CD14-positive monocyte (primary cell): ENCODE data around the gene GRIA3. TPM values are rescaled to one million over a fixed set of nuclear protein-coding genes. Genes with fewer than 3 reads are reported as not detected.

Source experiments
- DNase-seq, 3 donors: peaks; one replicate each; pipeline ENCODE4 v3.0.0-alpha.2; 2011 to 2022
- H2AFZ ChIP-seq: 2 replicates; pipeline ENCODE4 v1.6.0; 2012; ENCODE audit warnings: mild to moderate bottlenecking, low read depth, low read length, inconsistent platforms; ENCODE audit not compliant: insufficient read depth, poor library complexity, severe bottlenecking
- H3K27ac ChIP-seq, 2 donors: 1 replicate in 1 of 2; 2 replicates in 1 of 2; pipeline ENCODE4 v1.5.1; 2012 to 2013; ENCODE audit warnings: low read length in 2 of 2, control low read depth in 1 of 2, inconsistent platforms in 1 of 2, low read depth in 1 of 2, mild to moderate bottlenecking in 1 of 2
- H3K27me3 ChIP-seq, 2 donors: one replicate each; pipeline versions ENCODE4 v1.6.0 to v1.6.1; 2011 to 2013; ENCODE audit warnings: low read length in 2 of 2; ENCODE audit not compliant: control insufficient read depth in 2 of 2, insufficient read depth in 2 of 2
- H3K36me3 ChIP-seq, 2 donors: replicated peaks in 1 of 2; 1 replicate in 1 of 2; 2 replicates in 1 of 2; pipeline versions ENCODE4 v1.5.1 to v1.6.1; 2012 to 2013; ENCODE audit warnings: low read length in 2 of 2, control low read depth in 1 of 2, inconsistent platforms in 1 of 2, mild to moderate bottlenecking in 1 of 2; ENCODE audit not compliant: insufficient read depth in 2 of 2, control insufficient read depth in 1 of 2
- H3K4me1 ChIP-seq, 2 donors: 1 replicate in 1 of 2; 2 replicates in 1 of 2; pipeline versions ENCODE4 v1.5.1 to v1.6.1; 2012 to 2013; ENCODE audit warnings: low read length in 2 of 2, control low read depth in 1 of 2, inconsistent platforms in 1 of 2, mild to moderate bottlenecking in 1 of 2, moderate library complexity in 1 of 2; ENCODE audit not compliant: insufficient read depth in 2 of 2, control insufficient read depth in 1 of 2
- H3K4me2 ChIP-seq: replicated peaks from 2 replicates; pipeline ENCODE3; 2012; ENCODE audit warnings: low read length, moderate library complexity, mild to moderate bottlenecking; ENCODE audit not compliant: poor library complexity, severe bottlenecking; ENCODE audit errors: extremely low read depth
- H3K4me3 ChIP-seq, 3 experiments: fragments of 200-600 bp in 1 of 3; sonication (generic) in 1 of 3; replicated peaks in 1 of 3; 1 replicate in 2 of 3; 2 replicates in 1 of 3; pipeline ENCODE4 v1.5.1; 2011 to 2013; ENCODE audit warnings: low read length in 3 of 3, mild to moderate bottlenecking in 3 of 3, control low read depth in 2 of 3, low read depth in 2 of 3, inconsistent platforms in 1 of 3, moderate library complexity in 1 of 3
- H3K79me2 ChIP-seq: 2 replicates; pipeline ENCODE4 v1.6.0; 2012; ENCODE audit warnings: mild to moderate bottlenecking, control low read depth, inconsistent platforms, low read length, moderate library complexity; ENCODE audit not compliant: insufficient read depth
- H3K9ac ChIP-seq: 2 replicates; pipeline ENCODE4 v1.6.0; 2017; ENCODE audit warnings: low read length, mild to moderate bottlenecking; ENCODE audit not compliant: insufficient read depth, poor library complexity, severe bottlenecking
- H3K9me3 ChIP-seq, 2 donors: replicated peaks in 1 of 2; 1 replicate in 1 of 2; 2 replicates in 1 of 2; pipeline versions ENCODE4 v1.5.1 to v1.6.1; 2012 to 2013; ENCODE audit warnings: low read length in 2 of 2, control low read depth in 1 of 2; ENCODE audit not compliant: control insufficient read depth in 1 of 2, insufficient read depth in 1 of 2
- H4K20me1 ChIP-seq: 2 replicates; pipeline ENCODE4 v1.6.0; 2012; ENCODE audit warnings: mild to moderate bottlenecking, low read length, control low read depth, moderate library complexity; ENCODE audit not compliant: insufficient read depth
- H3K27ac Mint-ChIP-seq, 7 donors: one replicate each; pipeline ENCODE4 v1.8.0; 2020; ENCODE audit warnings: mild to moderate bottlenecking in 7 of 7, mixed read lengths in 7 of 7, moderate library complexity in 6 of 7, inconsistent platforms in 2 of 7
- H3K27me3 Mint-ChIP-seq, 3 donors: one replicate each; pipeline ENCODE4 v1.8.0; 2021 to 2022; ENCODE audit warnings: low read depth in 3 of 3, mild to moderate bottlenecking in 3 of 3, mixed read lengths in 3 of 3, moderate library complexity in 3 of 3, inconsistent platforms in 1 of 3
- H3K36me3 Mint-ChIP-seq, 2 donors: one replicate each; pipeline ENCODE4 v1.8.0; 2020; ENCODE audit warnings: mixed read lengths in 2 of 2, inconsistent platforms in 1 of 2, mild to moderate bottlenecking in 1 of 2
- H3K4me1 Mint-ChIP-seq: one replicate; pipeline ENCODE4 v1.8.0; 2020; ENCODE audit warnings: mild to moderate bottlenecking, mixed read lengths
- H3K4me3 Mint-ChIP-seq, 2 donors: one replicate each; pipeline ENCODE4 v1.8.0; 2020; ENCODE audit warnings: mild to moderate bottlenecking in 2 of 2, mixed read lengths in 2 of 2, moderate library complexity in 1 of 2
- H3K9me3 Mint-ChIP-seq, 7 donors: one replicate each; pipeline ENCODE4 v1.8.0; 2020 to 2022; ENCODE audit warnings: mixed read lengths in 7 of 7, mild to moderate bottlenecking in 6 of 7, moderate library complexity in 6 of 7, inconsistent platforms in 2 of 7
- CTCF ChIP-seq: fragments of 200-600 bp; IDR thresholded peaks from one replicate; pipeline ENCODE4 v1.8.0; 2022; ENCODE audit warnings: antibody characterized with exemption, mild to moderate bottlenecking
- intact Hi-C, 2 donors: fragments of 100-400 bp; cut with micrococcal nuclease; formaldehyde crosslinking; loops; one replicate each; pipeline versions ENCODE4 v1.15.0 to v1.15.1; 2023
- polyA plus RNA-seq, 3 donors: library from polyadenylated mRNA; depleted of rRNA in 1 of 3; unstranded in 2 of 3; stranded (reverse) in 1 of 3; fragments of 300-500 nt in 2 of 3; fragments of >200 nt in 1 of 3; fragmentation: Illumina TruSeq in 2 of 3; gene quantifications; 1 replicate in 2 of 3; 2 replicates in 1 of 3; pipeline ENCODE4 v1.2.3, GENCODE V29; 2012 to 2021

Gene GRIA3
- polyA plus RNA-seq, 3 donors: not detected

GRCh38 chrX:123330229-123330942 is 146.3 kb downstream of the GRIA3 start:
- Histone ChIP-seq H3K4me2 (no peak overlapping the region), H3K4me1 (no peaks in the 10 kb centered on the region), H3K4me3 (no peak overlapping the region), H4K20me1 (no peaks in the 10 kb centered on the region), H3K27ac (no peak overlapping the region), H3K27me3 (no peaks in the 10 kb centered on the region), H3K36me3 (no peaks in the 10 kb centered on the region), H3K9me3 (no peaks in the 10 kb centered on the region), H3K79me2 (no peaks in the 10 kb centered on the region), H2AFZ (no peak overlapping the region), H3K9ac (no peak overlapping the region)
- no peaks in the 10 kb centered on the region for H3K36me3 Mint-ChIP-seq
- TF ChIP-seq CTCF: no peak
- no peak for DNase-seq
- H3K9me3 Mint-ChIP-seq: peaks cover 0 to 2% (median 0%) of the 10 kb centered on the region in 7 donors
- H3K4me1 Mint-ChIP-seq: no peaks in the 10 kb centered on the region
- intact Hi-C loops: no loop called here
- no peak overlapping the region for H3K4me3 Mint-ChIP-seq
- no peak overlapping the region for H3K27ac Mint-ChIP-seq
- H3K27me3 Mint-ChIP-seq: no peaks in the 10 kb centered on the region

- DNase-seq: no peak
- no peak overlapping the region for H3K4me3 ChIP-seq
- H4K20me1 ChIP-seq: no peaks in the 10 kb centered on the region
- no peaks in the 10 kb centered on the region for H3K27me3 ChIP-seq
- H2AFZ ChIP-seq: no peak overlapping the region
- H3K27me3 Mint-ChIP-seq: peaks cover 0 to 2% (median 0%) of the 10 kb centered on the region in 3 donors
- TF ChIP-seq CTCF: no peak
- peaks cover 0 to 2% (median 0%) of the 10 kb centered on the region in 7 donors for H3K9me3 Mint-ChIP-seq
- no peaks in the 10 kb centered on the region for H3K9me3 ChIP-seq
- H3K27ac ChIP-seq: no peak overlapping the region
- H3K36me3 Mint-ChIP-seq: no peaks in the 10 kb centered on the region
- no peaks in the 10 kb centered on the region for H3K4me1 ChIP-seq
- no peaks in the 10 kb centered on the region for H3K36me3 ChIP-seq
- H3K79me2 ChIP-seq: no peaks in the 10 kb centered on the region
- no peak overlapping the region for H3K9ac ChIP-seq
- H3K27ac Mint-ChIP-seq: no peak overlapping the region
- intact Hi-C loops: no loop called here
- no peaks in the 10 kb centered on the region for H3K4me1 Mint-ChIP-seq
- H3K4me3 Mint-ChIP-seq: no peak overlapping the region
- no peak overlapping the region for H3K4me2 ChIP-seq
These were observed 147.3 kb downstream of the GRIA3 start for GRCh38 chrX:123331349-123331748.
